GM19397 (cell line): ENCODE measurements around the gene PIK3IP1.

ENCODE experiments used
- ATAC-seq: cut with Tn5 transposase; IDR thresholded peaks from one replicate; pipeline ENCODE4 v1.9.1; 2021; ENCODE audit warnings: mild to moderate bottlenecking, moderate library complexity; ENCODE audit not compliant: unreplicated experiment

PIK3IP1 gene

GRCh38 chr22:31313366-31314147 is 21.3 kb upstream of the PIK3IP1 start:
- ATAC-seq: no peak

DNA sequence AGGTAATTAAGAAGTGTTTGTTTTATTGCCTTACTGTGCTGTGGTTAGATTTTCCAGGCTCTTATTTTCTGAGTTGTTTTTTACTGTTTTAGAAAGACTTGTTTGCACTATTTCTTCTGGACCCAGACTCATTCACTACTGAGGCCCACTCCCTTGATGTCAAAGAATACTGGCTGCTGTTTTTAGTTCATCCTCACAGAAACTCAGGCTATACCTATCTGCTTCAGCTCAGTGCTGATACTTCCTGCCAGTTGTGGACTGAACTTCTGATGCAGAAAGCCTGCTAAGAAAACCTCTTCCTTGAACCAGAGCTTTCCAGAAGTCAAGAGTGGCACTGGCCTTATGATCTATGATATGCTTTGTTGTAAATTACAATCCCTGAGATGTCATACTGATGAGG is 15.9 kb upstream of the PIK3IP1 start:
- ATAC-seq: no peak

DNA sequence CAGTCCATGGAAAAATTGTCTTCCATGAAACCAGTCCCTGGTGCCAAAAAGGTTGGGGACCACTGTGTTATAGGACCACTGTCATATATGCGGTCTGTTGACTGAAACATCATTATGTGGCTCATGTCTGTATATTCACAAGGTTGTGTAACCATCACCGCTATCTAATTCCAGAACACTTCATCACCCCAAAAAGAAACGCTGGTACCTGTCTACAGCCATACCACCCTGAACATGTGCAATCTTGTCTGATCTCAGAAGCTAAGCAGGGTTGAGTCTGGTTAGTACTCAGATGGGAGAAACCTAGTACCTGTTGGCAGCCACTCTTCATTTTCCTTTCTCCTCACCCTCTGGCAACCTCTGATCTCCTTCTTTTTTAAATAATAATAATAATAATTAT is 12.9 kb upstream of the PIK3IP1 start:
- ATAC-seq: no peak

GRCh38 chr22:31302537-31302936 is 10.2 kb upstream of the PIK3IP1 start:
- ATAC-seq: no peak

- no peak for ATAC-seq
These were observed 9.7 kb upstream of the PIK3IP1 start for GRCh38 chr22:31302006-31302405.

- no peak for ATAC-seq
These were observed 8.6 kb upstream of the PIK3IP1 start for GRCh38 chr22:31300896-31301295.

- no peak for ATAC-seq
These were observed 3.8 kb upstream of the PIK3IP1 start for GRCh38 chr22:31295831-31296657.

- ATAC-seq: no peak
These were observed 3.1 kb upstream of the PIK3IP1 start for GRCh38 chr22:31295360-31295759.

GRCh38 chr22:31291481-31292235 is 630 bp downstream of the PIK3IP1 start:
- no peak for ATAC-seq

- peak; percentile 90 for ATAC-seq
These were observed 1.5 kb downstream of the PIK3IP1 start for GRCh38 chr22:31290494-31291471.

DNA sequence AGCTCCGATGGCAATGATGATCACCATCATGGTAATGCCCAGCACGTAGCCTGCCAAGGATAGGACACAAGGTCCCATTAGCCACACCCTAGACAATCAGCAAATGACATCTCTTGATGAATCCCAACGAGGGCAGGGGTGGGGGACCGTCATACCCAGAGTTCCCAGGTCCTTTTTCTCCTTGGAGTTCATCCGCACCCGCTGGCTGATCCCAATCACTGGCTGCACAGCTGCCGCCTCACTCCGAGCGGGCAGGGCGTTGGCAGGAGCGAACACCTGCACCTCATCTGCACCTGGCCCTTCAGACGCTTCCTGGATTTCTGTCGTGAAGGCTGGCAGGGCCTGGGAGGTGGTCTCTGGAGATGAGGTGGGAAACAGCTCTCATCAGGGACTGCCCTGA is 2.9 kb downstream of the PIK3IP1 start:
- ATAC-seq: no peak

GRCh38 chr22:31288496-31289240 is 3.6 kb downstream of the PIK3IP1 start:
- no peak for ATAC-seq

DNA sequence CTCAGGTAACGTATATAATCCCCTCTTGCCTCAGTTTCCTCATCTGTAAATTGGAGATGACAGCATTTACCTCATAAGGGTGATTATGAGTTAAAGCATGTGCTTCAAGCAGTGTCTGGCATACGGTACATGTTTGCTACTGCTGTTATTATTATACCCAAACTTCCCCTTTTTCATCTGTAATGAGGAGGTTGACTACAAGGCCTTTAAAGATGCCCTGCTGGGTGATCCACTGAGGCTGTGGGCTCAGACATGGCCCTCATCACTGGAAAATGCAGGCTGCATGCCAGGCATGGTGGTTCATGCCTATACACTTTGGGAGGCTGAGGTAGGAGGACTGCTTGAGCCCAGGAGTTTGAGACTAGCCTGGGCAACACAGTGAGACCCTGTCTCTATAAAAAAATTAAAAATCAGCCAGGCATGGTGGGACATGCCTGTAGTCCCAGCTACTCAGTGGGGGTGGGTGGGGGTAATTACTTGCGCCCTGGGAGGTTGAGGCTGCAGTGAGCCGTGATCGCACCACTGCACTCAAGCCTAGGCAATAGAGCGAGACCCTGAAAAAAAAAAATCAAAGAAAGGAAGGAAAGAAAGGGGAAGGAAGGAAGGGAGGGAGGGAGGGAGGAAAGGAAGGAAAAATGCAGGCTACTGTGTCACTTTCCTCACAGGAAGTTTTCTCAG is 4.3 kb downstream of the PIK3IP1 start:
- no peak for ATAC-seq

DNA sequence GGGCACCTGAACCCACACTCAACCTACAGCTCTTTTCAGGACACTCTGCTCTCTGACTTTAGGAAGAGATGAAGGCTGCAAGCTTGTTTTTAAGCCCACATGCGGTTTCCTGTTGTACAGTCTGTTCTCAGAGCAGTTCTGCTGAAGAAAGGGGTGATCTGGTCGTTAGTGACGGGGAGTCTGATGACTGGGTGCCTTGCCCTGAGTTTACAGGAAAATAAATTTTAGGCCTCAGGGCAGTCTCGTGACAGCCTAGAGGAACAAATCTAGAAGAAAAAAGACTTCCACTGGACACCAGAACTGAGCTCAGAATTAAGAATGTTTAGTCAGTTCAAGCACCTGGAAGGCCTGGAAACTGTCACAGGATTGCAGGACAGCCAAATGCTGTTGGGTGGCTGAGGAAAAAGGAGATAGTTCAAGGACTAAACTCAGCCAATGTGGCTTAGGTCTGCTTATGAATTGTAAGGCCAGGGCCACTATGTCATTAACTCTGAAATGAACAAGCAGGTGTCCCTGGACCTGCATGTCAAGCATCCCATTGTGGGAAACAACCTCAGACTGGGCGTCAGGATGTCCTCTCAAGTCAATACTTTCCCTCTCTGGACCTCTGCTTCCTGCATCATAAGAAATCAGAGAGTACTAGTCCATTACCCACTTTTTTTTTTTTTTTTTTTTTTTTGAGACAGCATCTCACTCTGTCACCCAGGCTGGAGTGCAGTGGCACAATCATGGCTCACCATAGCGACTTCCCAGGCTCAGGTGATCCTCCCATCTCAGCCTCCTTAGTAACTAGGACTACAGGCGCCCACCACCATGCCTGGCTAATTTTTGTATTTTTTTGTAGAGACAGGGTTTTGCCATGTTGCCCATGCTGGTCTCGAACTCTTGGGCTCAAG is 5.7 kb downstream of the PIK3IP1 start:
- no peak for ATAC-seq

DNA sequence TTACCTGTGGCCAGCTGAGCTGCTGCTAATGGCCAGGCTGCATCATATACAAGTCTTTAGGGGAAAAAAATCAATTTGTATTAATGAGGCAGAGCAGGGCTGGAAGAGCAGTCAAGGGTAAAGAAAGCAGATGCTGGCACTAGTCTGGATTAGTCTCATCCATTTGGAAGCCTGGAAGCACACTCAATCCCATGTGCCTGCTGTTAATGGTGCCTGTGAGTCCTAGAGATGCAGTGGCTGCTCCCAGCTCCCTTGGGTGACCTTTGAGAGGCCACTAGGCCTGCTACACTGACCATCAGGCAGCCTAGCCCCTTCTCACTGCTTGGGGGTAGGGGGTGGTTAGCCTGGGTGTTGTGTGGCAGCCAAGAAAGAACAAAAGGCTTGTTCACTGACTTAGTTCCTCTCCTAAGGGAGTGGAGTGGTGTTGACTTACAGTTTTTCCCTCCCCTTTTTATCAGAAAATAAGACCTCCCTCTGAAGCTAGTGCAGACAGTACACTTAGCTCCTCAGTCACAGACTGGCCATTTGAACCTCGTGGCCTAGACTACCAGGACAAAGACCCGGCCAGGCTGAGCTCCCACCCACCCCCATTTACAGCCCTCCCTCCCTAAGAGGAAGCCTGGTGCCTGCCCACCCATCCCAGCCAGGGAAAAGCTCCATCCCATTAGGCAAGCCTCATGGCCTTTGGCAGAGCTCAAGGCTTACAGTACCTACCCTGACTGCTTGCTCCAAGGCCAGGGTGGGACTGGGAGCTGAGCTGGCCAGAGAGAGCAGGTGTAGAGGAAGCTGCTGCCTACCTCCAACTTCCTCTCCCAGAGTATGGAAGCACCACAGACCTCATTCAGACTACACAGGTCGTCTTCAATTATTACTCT is 7.8 kb downstream of the PIK3IP1 start:
- ATAC-seq: no peak

GRCh38 chr22:31282748-31283468 is 9.4 kb downstream of the PIK3IP1 start:
- no peak for ATAC-seq
